Right atrium auricular region (tissue), 2 donors: Measurements from ENCODE around the gene PRDM16. TPM values are rescaled to one million over a fixed set of nuclear protein-coding genes. Genes with fewer than 3 reads are reported as not detected.

Experiments
- DNase-seq: peaks from one replicate; pipeline ENCODE4 v3.0.0-alpha.2; 2019; ENCODE audit warnings: low spot score
- H3K27ac ChIP-seq, 2 donors: fragments of 200-600 bp; sonication (generic); 1 replicate in 1 of 2; 2 replicates in 1 of 2; pipeline ENCODE4 v1.5.1; 2016 to 2019
- H3K27me3 ChIP-seq, 2 donors: fragments of 200-600 bp; sonication (generic); one replicate each; pipeline versions ENCODE4 v1.5.1 to v1.6.0; 2017 to 2019
- H3K36me3 ChIP-seq: fragments of 200-600 bp; sonication (generic); one replicate; pipeline ENCODE4 v1.5.1; 2016
- H3K4me1 ChIP-seq, 2 donors: fragments of 200-600 bp; sonication (generic); one replicate each; pipeline versions ENCODE4 v1.5.1 to v1.6.0; 2017 to 2019
- H3K4me3 ChIP-seq, 2 donors: fragments of 200-600 bp; sonication (generic); 1 replicate in 1 of 2; 2 replicates in 1 of 2; pipeline ENCODE4 v1.5.1; 2017 to 2019; ENCODE audit warnings: mild to moderate bottlenecking in 1 of 2, moderate library complexity in 1 of 2
- H3K9me3 ChIP-seq, 2 donors: fragments of 200-600 bp; sonication (generic); one replicate each; pipeline ENCODE4 v1.5.1; 2019
- total RNA-seq, 2 donors: library from RNA; depleted of rRNA; stranded (reverse); fragments of >200 nt; gene quantifications; one replicate each; pipeline ENCODE4 v1.1.0, GENCODE V29; 2016
- TF ChIP-seq, protein P1 (sequence below), 2 donors: fragments of 200-600 bp; sonication (generic); IDR thresholded peaks; one replicate each; pipeline ENCODE4 v1.5.1; 2019; ENCODE audit warnings: antibody characterized with exemption in 2 of 2

The PRDM16 gene
- total RNA-seq, 2 donors from 2014 or later, result 0.22 to 3.3 TPM

DNA sequence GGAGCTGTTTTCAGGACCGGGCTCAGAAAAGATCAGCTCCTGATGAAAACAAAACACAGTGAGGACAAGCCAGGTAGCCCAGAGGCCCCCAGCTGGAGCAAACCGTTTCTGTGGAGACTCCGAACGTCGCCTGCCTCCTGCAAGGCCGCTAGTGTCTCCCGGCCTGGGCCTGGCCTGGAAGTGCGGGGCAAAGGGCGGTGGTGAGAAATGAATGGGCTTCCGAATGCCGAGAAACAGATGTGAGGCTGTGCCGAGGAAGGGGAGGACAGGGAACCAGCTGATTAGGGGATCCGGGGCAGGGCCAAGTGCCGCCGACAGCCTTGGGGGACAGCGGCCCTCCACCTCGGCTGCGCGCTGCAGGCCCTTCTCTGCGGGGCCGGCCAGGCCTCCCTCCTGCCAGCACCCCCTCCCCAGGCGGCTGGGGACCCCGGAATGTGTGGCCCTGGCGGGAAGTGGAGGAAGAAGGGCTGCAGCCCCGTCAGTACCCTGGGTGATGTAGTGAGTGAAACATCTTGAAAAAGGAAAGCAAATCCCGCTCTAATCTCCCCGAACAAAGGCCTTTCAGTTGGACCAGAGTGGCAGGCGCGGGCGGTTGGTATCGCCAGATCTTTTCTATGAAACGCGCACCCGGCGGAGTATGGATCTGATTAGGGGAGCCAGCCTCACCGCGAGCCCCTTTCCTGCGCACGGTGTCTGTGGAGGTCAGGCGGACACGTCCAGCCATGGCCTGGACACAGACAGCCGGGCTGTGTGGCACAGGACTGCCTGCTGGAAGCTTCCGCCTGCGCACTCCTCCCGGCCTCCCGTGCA, 52.6 kb downstream of the PRDM16 start:
- Histone ChIP-seq H3K36me3 (no peaks in the 10 kb centered on the region), H3K9me3 (no peaks in the 10 kb centered on the region), H3K4me3 (no peak overlapping the region), H3K27ac (no peak overlapping the region), H3K27me3 (no peaks in the 10 kb centered on the region), H3K4me1 (peaks cover 0 to 7% of the 10 kb centered on the region in 2 donors)
- DNase-seq, result no peak
- TF ChIP-seq, protein P1, sequence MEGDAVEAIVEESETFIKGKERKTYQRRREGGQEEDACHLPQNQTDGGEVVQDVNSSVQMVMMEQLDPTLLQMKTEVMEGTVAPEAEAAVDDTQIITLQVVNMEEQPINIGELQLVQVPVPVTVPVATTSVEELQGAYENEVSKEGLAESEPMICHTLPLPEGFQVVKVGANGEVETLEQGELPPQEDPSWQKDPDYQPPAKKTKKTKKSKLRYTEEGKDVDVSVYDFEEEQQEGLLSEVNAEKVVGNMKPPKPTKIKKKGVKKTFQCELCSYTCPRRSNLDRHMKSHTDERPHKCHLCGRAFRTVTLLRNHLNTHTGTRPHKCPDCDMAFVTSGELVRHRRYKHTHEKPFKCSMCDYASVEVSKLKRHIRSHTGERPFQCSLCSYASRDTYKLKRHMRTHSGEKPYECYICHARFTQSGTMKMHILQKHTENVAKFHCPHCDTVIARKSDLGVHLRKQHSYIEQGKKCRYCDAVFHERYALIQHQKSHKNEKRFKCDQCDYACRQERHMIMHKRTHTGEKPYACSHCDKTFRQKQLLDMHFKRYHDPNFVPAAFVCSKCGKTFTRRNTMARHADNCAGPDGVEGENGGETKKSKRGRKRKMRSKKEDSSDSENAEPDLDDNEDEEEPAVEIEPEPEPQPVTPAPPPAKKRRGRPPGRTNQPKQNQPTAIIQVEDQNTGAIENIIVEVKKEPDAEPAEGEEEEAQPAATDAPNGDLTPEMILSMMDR (IDR thresholded peaks at IDR 0.05), result no peak

DNA sequence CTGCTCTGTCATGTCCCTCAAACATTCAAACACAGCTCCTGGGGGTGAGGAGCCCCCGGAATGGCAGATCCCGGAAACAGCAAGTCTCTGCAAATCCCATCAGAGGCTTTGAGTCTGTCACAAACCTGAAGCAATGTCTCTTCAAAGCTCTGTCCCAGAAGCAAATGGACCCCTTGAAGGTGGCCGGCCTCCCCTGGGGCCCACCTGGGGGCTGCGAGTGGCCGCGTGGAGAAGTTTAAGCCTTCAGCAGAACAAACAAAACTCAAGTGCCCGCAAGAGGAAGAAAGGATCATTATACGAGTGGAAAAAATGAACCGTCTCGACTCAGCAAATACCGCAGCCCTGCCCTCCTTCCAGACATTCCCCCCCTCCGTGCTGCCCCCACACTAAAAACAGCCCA, 53.3 kb downstream of the PRDM16 start:
- DNase-seq, result no peak
- TF ChIP-seq, protein P1 (IDR thresholded peaks at IDR 0.05), result no peak
- Histone ChIP-seq H3K27me3 (no peaks in the 10 kb centered on the region), H3K9me3 (no peaks in the 10 kb centered on the region), H3K4me3 (no peak overlapping the region), H3K27ac (no peak overlapping the region), H3K36me3 (no peaks in the 10 kb centered on the region), H3K4me1 (peaks cover 0 to 14% of the 10 kb centered on the region in 2 donors)

GRCh38 chr1:3124246-3124645, 55.2 kb downstream of the PRDM16 start:
- H3K36me3 ChIP-seq, result no peaks in the 10 kb centered on the region
- TF ChIP-seq, protein P1 (IDR thresholded peaks at IDR 0.05), result no peak
- no peak overlapping the region for H3K4me3 ChIP-seq
- H3K4me1 ChIP-seq, result peaks cover 0 to 31% of the 10 kb centered on the region in 2 donors
- no peaks in the 10 kb centered on the region for H3K27me3 ChIP-seq
- no peak for DNase-seq
- H3K27ac ChIP-seq, result no peak overlapping the region
- no peaks in the 10 kb centered on the region for H3K9me3 ChIP-seq

GRCh38 chr1:3125078-3125477, 56.1 kb downstream of the PRDM16 start:
- TF ChIP-seq, protein P1 (IDR thresholded peaks at IDR 0.05), result no peak
- Histone ChIP-seq H3K36me3 (no peaks in the 10 kb centered on the region), H3K4me1 (peaks cover 0 to 31% of the 10 kb centered on the region in 2 donors), H3K4me3 (no peak overlapping the region), H3K27ac (no peak overlapping the region), H3K27me3 (no peaks in the 10 kb centered on the region), H3K9me3 (no peaks in the 10 kb centered on the region)
- no peak for DNase-seq

- H3K9me3 ChIP-seq, result no peaks in the 10 kb centered on the region
- no peaks in the 10 kb centered on the region for H3K27me3 ChIP-seq
- no peaks in the 10 kb centered on the region for H3K36me3 ChIP-seq
- peaks cover 0 to 31% of the 10 kb centered on the region in 2 donors for H3K4me1 ChIP-seq
- DNase-seq, result no peak
- TF ChIP-seq, protein P1 (IDR thresholded peaks at IDR 0.05), result no peak
- no peak overlapping the region for H3K4me3 ChIP-seq
- H3K27ac ChIP-seq, result peak overlapping the region in 1 of 2 donors; percentile 58
These were observed 56.8 kb downstream of the PRDM16 start for GRCh38 chr1:3125546-3126368.
